DND-41 (cell line): Measurements from ENCODE around the gene BACH2.

ENCODE experiments used
- ATAC-seq: fragments of 200-7000 bp; cut with Tn5 transposase; 3 replicates; pipeline ENCODE4 v1.9.1; 2021; ENCODE audit warnings: low read depth; ENCODE audit not compliant: insufficient read depth
- DNase-seq: peaks from one replicate; pipeline ENCODE4 v3.0.0-alpha.2; 2020
- H2AFZ ChIP-seq: 2 replicates; pipeline ENCODE4 v1.6.0; 2012; ENCODE audit warnings: low read depth, low read length
- H3K27ac ChIP-seq: 2 replicates; pipeline ENCODE4 v1.5.1; 2012; ENCODE audit warnings: low read length, inconsistent platforms
- H3K27me3 ChIP-seq: fragments of 200-600 bp; sonication (generic); 2 replicates; pipeline ENCODE4 v1.6.0; 2012; ENCODE audit warnings: low read length, mild to moderate bottlenecking, inconsistent platforms; ENCODE audit not compliant: insufficient read depth, poor library complexity
- H3K36me3 ChIP-seq: 2 replicates; pipeline ENCODE4 v1.5.1; 2012; ENCODE audit warnings: low read length, inconsistent platforms; ENCODE audit not compliant: insufficient read depth
- H3K4me1 ChIP-seq: 2 replicates; pipeline ENCODE4 v1.5.1; 2012; ENCODE audit warnings: mild to moderate bottlenecking, low read length; ENCODE audit not compliant: insufficient read depth
- H3K4me2 ChIP-seq: 2 replicates; pipeline ENCODE4 v1.6.0; 2012; ENCODE audit warnings: mild to moderate bottlenecking, moderate library complexity, low read length, inconsistent platforms; ENCODE audit not compliant: insufficient read depth
- H3K4me3 ChIP-seq, 2 experiments: fragments of 200-600 bp in 1 of 2; shearing (Covaris generic) in 1 of 2; 2 replicates each; pipeline ENCODE4 v1.5.1; 2012 to 2016; ENCODE audit warnings: inconsistent platforms in 2 of 2, low read length in 2 of 2, mild to moderate bottlenecking in 2 of 2, low read depth in 1 of 2, moderate library complexity in 1 of 2
- H3K79me2 ChIP-seq: 2 replicates; pipeline ENCODE4 v1.6.0; 2012; ENCODE audit warnings: low read length, inconsistent platforms; ENCODE audit not compliant: insufficient read depth
- H3K9ac ChIP-seq: 2 replicates; pipeline ENCODE4 v1.6.0; 2012; ENCODE audit warnings: low read depth, mild to moderate bottlenecking, inconsistent platforms, low read length, moderate library complexity
- H3K9me3 ChIP-seq: 2 replicates; pipeline ENCODE4 v1.5.1; 2012; ENCODE audit warnings: low read length, moderate library complexity, mild to moderate bottlenecking, inconsistent platforms; ENCODE audit not compliant: insufficient read depth, severe bottlenecking
- H4K20me1 ChIP-seq: 2 replicates; pipeline ENCODE4 v1.6.0; 2012; ENCODE audit warnings: low read length; ENCODE audit not compliant: insufficient read depth
- CTCF ChIP-seq: IDR thresholded peaks from 2 replicates; pipeline ENCODE4 v1.5.1; 2012; ENCODE audit warnings: borderline replicate concordance, low read length, moderate library complexity, mild to moderate bottlenecking; ENCODE audit not compliant: poor library complexity, severe bottlenecking; ENCODE audit errors: extremely low read depth
- EZH2 ChIP-seq: IDR thresholded peaks from 3 replicates; pipeline ENCODE4 v1.6.1; 2012; ENCODE audit warnings: borderline replicate concordance, low read depth, mild to moderate bottlenecking, moderate library complexity, low read length, inconsistent platforms; ENCODE audit not compliant: severe bottlenecking

The BACH2 gene

DNA sequence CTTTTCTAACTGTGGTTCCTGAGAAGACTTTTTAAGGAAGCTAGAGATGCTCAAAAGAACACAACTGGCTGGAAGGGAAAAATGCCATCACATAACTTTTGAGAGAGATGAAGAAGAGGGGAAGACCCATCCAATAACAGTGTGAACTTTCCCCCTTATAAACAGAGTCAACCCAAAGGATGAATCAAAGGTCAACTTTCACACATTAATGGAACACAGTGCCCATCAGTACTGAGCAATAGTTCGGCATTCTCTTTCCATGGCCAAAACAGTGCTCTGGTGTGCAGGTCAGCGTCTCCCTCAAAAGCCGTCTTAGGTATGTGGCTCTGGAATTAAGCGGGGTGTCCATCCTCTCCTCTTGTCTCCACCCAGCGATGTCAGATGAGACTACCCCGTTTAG lies 272.0 kb downstream of the BACH2 start:
- Histone ChIP-seq H3K4me3 (no peak overlapping the region), H2AFZ (no peak overlapping the region), H3K4me2 (no peak overlapping the region), H3K9me3 (no peaks in the 10 kb centered on the region), H3K9ac (no peak overlapping the region), H3K27me3 (no peaks in the 10 kb centered on the region), H3K36me3 (no peaks in the 10 kb centered on the region), H3K79me2 (no peaks in the 10 kb centered on the region), H3K4me1 (peaks cover 13% of the 10 kb centered on the region), H3K27ac (no peak overlapping the region), H4K20me1 (no peaks in the 10 kb centered on the region)
- TF ChIP-seq CTCF (no peak), EZH2 (no peak)
- ATAC-seq (no peak), DNase-seq (no peak)

DNA sequence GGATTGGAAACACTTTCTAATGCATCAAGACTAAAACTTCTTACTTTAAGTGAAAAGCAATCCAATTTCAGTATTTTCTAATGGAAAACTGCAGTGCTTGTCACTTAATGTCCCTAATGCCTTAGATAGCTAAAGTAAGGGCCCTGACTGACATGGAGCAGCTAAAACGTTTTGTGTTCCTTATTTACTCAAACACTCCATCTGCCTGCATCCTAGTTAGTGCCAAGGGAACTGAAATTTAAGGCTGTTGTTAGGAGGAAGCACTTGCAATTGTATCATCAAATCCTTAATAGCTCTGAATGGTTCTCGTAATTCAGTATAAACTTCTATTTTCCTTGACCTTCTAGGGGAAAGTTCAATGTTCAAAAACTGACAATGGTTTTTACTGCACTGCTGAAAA lies 274.9 kb downstream of the BACH2 start:
- Histone ChIP-seq H3K79me2 (no peaks in the 10 kb centered on the region), H3K4me1 (no peaks in the 10 kb centered on the region), H3K27me3 (no peaks in the 10 kb centered on the region), H3K36me3 (no peaks in the 10 kb centered on the region), H3K9me3 (no peaks in the 10 kb centered on the region), H3K4me2 (no peak overlapping the region), H2AFZ (no peak overlapping the region), H3K27ac (no peak overlapping the region), H3K4me3 (no peak overlapping the region), H4K20me1 (no peaks in the 10 kb centered on the region), H3K9ac (no peak overlapping the region)
- TF ChIP-seq CTCF, result no peak
- TF ChIP-seq EZH2, result no peak
- DNase-seq (no peak), ATAC-seq (no peak)

DNA sequence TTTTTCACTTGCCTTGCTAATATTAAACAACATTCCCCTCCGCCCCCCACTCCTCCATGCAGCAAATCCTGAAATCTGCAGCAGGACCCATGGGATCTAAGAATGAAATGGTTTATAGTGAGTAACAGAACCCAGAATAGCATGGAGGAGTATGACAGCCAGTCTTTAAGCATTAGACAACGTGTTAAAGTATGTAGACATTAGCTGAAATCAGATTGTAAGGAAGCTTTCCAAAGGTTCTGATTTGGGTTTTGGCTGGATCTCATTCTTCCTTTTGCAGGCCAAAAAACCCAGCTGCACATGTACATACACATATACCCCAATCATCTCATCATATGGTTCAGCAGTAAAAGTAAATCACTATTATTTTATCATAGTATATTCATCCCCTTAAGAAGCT lies 275.9 kb downstream of the BACH2 start:
- H3K27ac ChIP-seq, result no peak overlapping the region
- TF ChIP-seq EZH2, result no peak
- TF ChIP-seq CTCF, result no peak
- H3K36me3 ChIP-seq, result no peaks in the 10 kb centered on the region
- H3K79me2 ChIP-seq, result no peaks in the 10 kb centered on the region
- H4K20me1 ChIP-seq, result no peaks in the 10 kb centered on the region
- no peaks in the 10 kb centered on the region for H3K4me1 ChIP-seq
- no peaks in the 10 kb centered on the region for H3K27me3 ChIP-seq
- H3K9me3 ChIP-seq, result no peaks in the 10 kb centered on the region
- DNase-seq (no peak), ATAC-seq (no peak)
- no peak overlapping the region for H3K4me3 ChIP-seq
- H3K9ac ChIP-seq, result no peak overlapping the region
- H3K4me2 ChIP-seq, result no peak overlapping the region
- no peak overlapping the region for H2AFZ ChIP-seq

DNA sequence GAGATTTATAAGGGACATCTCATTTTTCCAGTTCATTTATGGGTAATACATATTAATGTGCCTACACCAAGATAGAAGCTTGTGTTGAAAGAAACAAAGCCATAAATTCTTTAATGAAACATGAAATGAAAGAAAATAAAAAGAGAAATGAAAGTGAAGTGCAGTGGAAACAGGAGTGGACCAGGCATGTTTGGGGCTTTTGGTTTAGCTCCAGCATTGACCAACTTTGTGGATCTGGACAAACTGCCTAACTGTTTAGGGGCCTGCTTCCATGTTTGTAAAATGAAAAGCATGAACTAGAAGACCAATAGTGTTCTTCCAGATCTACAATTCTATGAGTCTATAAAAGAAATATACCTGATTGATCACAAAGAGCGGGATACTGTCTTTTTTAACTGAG lies 277.4 kb downstream of the BACH2 start:
- Histone ChIP-seq H3K27ac (no peak overlapping the region), H3K27me3 (no peaks in the 10 kb centered on the region), H3K9me3 (no peaks in the 10 kb centered on the region), H3K36me3 (no peaks in the 10 kb centered on the region), H2AFZ (no peak overlapping the region), H3K79me2 (no peaks in the 10 kb centered on the region), H3K4me2 (no peak overlapping the region), H3K4me1 (no peaks in the 10 kb centered on the region), H3K4me3 (no peak overlapping the region), H3K9ac (no peak overlapping the region), H4K20me1 (no peaks in the 10 kb centered on the region)
- DNase-seq, result no peak
- TF ChIP-seq EZH2 (no peak), CTCF (no peak)
- no peak for ATAC-seq
